Caco-2 (cell line): ENCODE results near the gene ZNF497. TPM values are rescaled to one million over a fixed set of nuclear protein-coding genes. Genes with fewer than 3 reads are reported as not detected.

Experiments used
- BruUV-seq: library from RNA; stranded (reverse); fragments of 400-500 nt; replicated peaks from 2 replicates; lab custom pipeline; 2021; lab: Mats Ljungman, UMichigan
- CTCF ChIA-PET: fragments of 300-600 bp; sonication (Branson Sonifier 250); formaldehyde crosslinking; loops from one replicate; lab custom pipeline; 2022; ENCODE audit warnings: antibody characterized with exemption; lab: Charles Lee
- POLR2A ChIA-PET: fragments of 300-600 bp; sonication (Branson Sonifier 250); formaldehyde crosslinking; loops from one replicate; lab custom pipeline; 2022; ENCODE audit warnings: antibody characterized with exemption; lab: Charles Lee
- DNase-seq, 2 experiments: peaks; one replicate each; pipeline versions ENCODE4 v3.0.0 to v3.0.0-alpha.2; 2020 to 2022
- H3K27me3 ChIP-seq: replicated peaks from 2 replicates; pipeline ENCODE4 v1.6.0; 2011; ENCODE audit warnings: low read length; ENCODE audit not compliant: control insufficient read depth, insufficient read depth
- H3K36me3 ChIP-seq: 2 replicates; pipeline ENCODE4 v1.5.1; 2011; ENCODE audit warnings: low read length; ENCODE audit not compliant: control insufficient read depth, insufficient read depth
- H3K4me1 ChIP-seq: fragments of 250-450 bp; sonication (Bioruptor Pico); 2 replicates; pipeline ENCODE4 v1.5.1; 2020; ENCODE audit warnings: mild to moderate bottlenecking
- H3K4me3 ChIP-seq: 2 replicates; pipeline ENCODE4 v1.5.1; 2011; ENCODE audit warnings: low read depth, mild to moderate bottlenecking, control low read depth, low read length
- H3K9me3 ChIP-seq: fragments of 250-450 bp; sonication (Bioruptor Pico); 2 replicates; pipeline ENCODE4 v1.5.1; 2020; ENCODE audit warnings: mild to moderate bottlenecking, moderate library complexity
- H3K27ac Mint-ChIP-seq: one replicate; pipeline ENCODE4 v1.8.0; 2022; ENCODE audit warnings: mixed read lengths; ENCODE audit not compliant: unreplicated experiment
- H3K27me3 Mint-ChIP-seq: one replicate; pipeline ENCODE4 v1.8.0; 2022; ENCODE audit warnings: mixed read lengths; ENCODE audit not compliant: insufficient read depth, unreplicated experiment
- H3K36me3 Mint-ChIP-seq: one replicate; pipeline ENCODE4 v1.8.0; 2022; ENCODE audit warnings: mild to moderate bottlenecking, mixed read lengths; ENCODE audit not compliant: insufficient read depth, unreplicated experiment
- H3K4me1 Mint-ChIP-seq: one replicate; pipeline ENCODE4 v1.8.0; 2022; ENCODE audit warnings: low read depth, mixed read lengths; ENCODE audit not compliant: unreplicated experiment
- H3K4me3 Mint-ChIP-seq: one replicate; pipeline ENCODE4 v1.8.0; 2022; ENCODE audit warnings: mild to moderate bottlenecking, moderate library complexity, mixed read lengths; ENCODE audit not compliant: unreplicated experiment
- H3K9me3 Mint-ChIP-seq: one replicate; pipeline ENCODE4 v1.8.0; 2022; ENCODE audit warnings: mixed read lengths; ENCODE audit not compliant: unreplicated experiment
- CTCF ChIP-seq, 2 experiments: fragments of 200-600 bp in 1 of 2; IDR thresholded peaks; 1 replicate in 1 of 2; 2 replicates in 1 of 2; pipeline versions ENCODE4 v1.5.1 to v1.8.0; 2011 to 2022; ENCODE audit warnings: antibody characterized with exemption in 1 of 2, control low read depth in 1 of 2, inconsistent platforms in 1 of 2, low read depth in 1 of 2, low read length in 1 of 2, mild to moderate bottlenecking in 1 of 2, moderate library complexity in 1 of 2; ENCODE audit not compliant: insufficient read depth in 1 of 2, severe bottlenecking in 1 of 2, unreplicated experiment in 1 of 2
- intact Hi-C: fragments of 100-400 bp; cut with micrococcal nuclease; formaldehyde crosslinking; loops from one replicate; pipeline ENCODE4 v1.10.0; 2022; ENCODE audit not compliant: unreplicated experiment
- total RNA-seq: library from RNA; stranded (reverse); gene quantifications from 2 replicates; pipeline ENCODE4 v1.2.3, GENCODE V29; 2022

The ZNF497 gene
- total RNA-seq, 1 experiment from 2014 or later: 1.7 TPM

GRCh38 chr19:58382997-58383603, 20.5 kb upstream of the ZNF497 start:
- BruUV-seq: no TSS peak
- Mint-ChIP-seq H3K9me3 (no peaks in the 10 kb centered on the region), H3K36me3 (peaks cover 39% of the 10 kb centered on the region), H3K4me3 (peak overlapping the region; percentile 51), H3K27me3 (no peaks in the 10 kb centered on the region), H3K4me1 (peaks cover 12% of the 10 kb centered on the region), H3K27ac (peak overlapping the region; percentile 85)
- Histone ChIP-seq H3K27me3 (no peaks in the 10 kb centered on the region), H3K4me1 (peaks cover 23% of the 10 kb centered on the region), H3K4me3 (no peak overlapping the region), H3K36me3 (peaks cover under 1% of the 10 kb centered on the region; the same call in 1 of the 2 replicates), H3K9me3 (no peaks in the 10 kb centered on the region)
- no peak for TF ChIP-seq CTCF (IDR thresholded peaks at IDR 0.05; ENCODE audit: insufficient read depth in 1 of 2, low read depth in 1 of 2, low read length in 1 of 2, severe bottlenecking in 1 of 2, unreplicated experiment in 1 of 2)
- ChIA-PET CTCF (no interaction called here), POLR2A (no interaction called here)
- no peak for DNase-seq
- intact Hi-C loops: no loop called here

- intact Hi-C loops: loop anchor here (1.0 to 2.0 kb wide), 4 partner anchors 19 to 103 kb away; partner anchors contain the start of genes ERVK3-1, ZNF324, ZNF497 and ZNF8
- POLR2A ChIA-PET: interaction anchor here (0.7 to 1.0 kb wide), 2 partner anchors 19 to 37 kb away, joined by 5 to 6 read pairs; partner anchors contain the start of gene ZNF497
Measured at GRCh38 chr19:58381460-58382212, 19.1 kb upstream of the ZNF497 start.

More at GRCh38 chr19:58381460-58382212, 19.1 kb upstream of the ZNF497 start:
- Histone ChIP-seq H3K4me3 (peak overlapping the region; percentile 65), H3K4me1 (peaks cover 19% of the 10 kb centered on the region), H3K9me3 (no peaks in the 10 kb centered on the region), H3K27me3 (no peaks in the 10 kb centered on the region), H3K36me3 (no peaks in the 10 kb centered on the region; the same call in 1 of the 2 replicates)
- H3K27ac Mint-ChIP-seq: peak overlapping the region; percentile 85
- TSS peak; percentile 45 for BruUV-seq
- no peaks in the 10 kb centered on the region for H3K9me3 Mint-ChIP-seq
- DNase-seq: peak in 1 of 2 experiments; percentile 32
- peaks cover 24% of the 10 kb centered on the region for H3K36me3 Mint-ChIP-seq
- CTCF ChIA-PET: interaction anchor here (0.8 kb wide), 1 partner anchor 19 kb away, joined by 4 read pairs; the partner anchor contains the start of gene ZNF497
- no peaks in the 10 kb centered on the region for H3K27me3 Mint-ChIP-seq
- TF ChIP-seq CTCF (IDR thresholded peaks at IDR 0.05; ENCODE audit: insufficient read depth in 1 of 2, low read depth in 1 of 2, low read length in 1 of 2, severe bottlenecking in 1 of 2, unreplicated experiment in 1 of 2): no peak
- H3K4me1 Mint-ChIP-seq: peaks cover 12% of the 10 kb centered on the region
- H3K4me3 Mint-ChIP-seq: peak overlapping the region; percentile 87
